Measurements from ENCODE around the gene DNAJB5. TPM values are rescaled to one million over a fixed set of nuclear protein-coding genes. Genes with fewer than 3 reads are reported as not detected.

Gene DNAJB5
- total and polyA plus RNA-seq, 7 donors = 0.92 to 58.7 (median 27.8) TPM

DNA sequence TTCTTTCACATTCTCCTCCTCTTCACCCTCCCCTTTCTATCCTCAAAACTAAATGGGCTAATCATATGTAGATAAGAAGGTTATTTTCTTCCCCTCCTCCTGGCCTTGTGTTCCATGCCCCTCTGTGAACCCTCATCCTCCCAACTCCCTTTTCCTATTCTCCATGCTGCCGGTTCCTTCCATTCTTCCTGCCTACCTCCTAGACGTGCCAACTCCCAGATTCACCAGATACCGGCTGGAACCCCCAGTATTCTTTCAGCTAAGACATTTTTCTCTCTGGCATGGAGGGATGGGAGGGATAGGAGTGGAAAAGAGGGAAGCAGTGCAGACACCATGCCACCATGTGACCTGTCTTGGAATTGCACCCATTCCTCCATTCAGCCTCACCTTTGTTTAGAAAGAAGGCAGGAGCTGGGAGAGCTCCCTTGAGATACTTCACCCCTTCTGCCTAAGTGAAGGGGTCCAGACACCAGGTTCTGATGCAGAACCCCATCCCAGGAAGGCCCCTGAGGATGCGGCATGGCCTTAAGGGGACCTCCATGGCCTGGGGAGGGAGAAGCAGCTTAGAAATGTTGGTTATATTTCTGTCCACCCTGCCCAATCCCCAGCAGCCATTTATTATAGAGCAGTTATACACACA, 4.8 kb downstream of the DNAJB5 start:
- no peaks in the 10 kb centered on the region for H3K9me3 ChIP-seq
- DNase-seq = no peak
- intact Hi-C loops (cut with DNase I) = loop anchor here (5.0 to 10.0 kb wide), 5 partner anchors 118 to 1260 kb away; partner anchors contain the start of genes CCDC107, GNE, IL11RA and RMRP
- H3K4me1 ChIP-seq = peaks cover 0 to 77% (median 72%) of the 10 kb centered on the region in 4 donors
- peak overlapping the region in 2 of 4 donors; percentile 5 to 18 for H3K4me3 ChIP-seq
- 23 to 59% methylated on average over 4 of the region's 4 CpGs for WGBS, 2 donors
- no peaks in the 10 kb centered on the region for H3K27me3 ChIP-seq
- TF ChIP-seq POLR2AphosphoS5 (IDR thresholded peaks at IDR 0.05) (no peak), EP300 (IDR thresholded peaks at IDR 0.05) (no peak), POLR2A (IDR thresholded peaks at IDR 0.05) (no peak)
- TF ChIP-seq, protein P1, sequence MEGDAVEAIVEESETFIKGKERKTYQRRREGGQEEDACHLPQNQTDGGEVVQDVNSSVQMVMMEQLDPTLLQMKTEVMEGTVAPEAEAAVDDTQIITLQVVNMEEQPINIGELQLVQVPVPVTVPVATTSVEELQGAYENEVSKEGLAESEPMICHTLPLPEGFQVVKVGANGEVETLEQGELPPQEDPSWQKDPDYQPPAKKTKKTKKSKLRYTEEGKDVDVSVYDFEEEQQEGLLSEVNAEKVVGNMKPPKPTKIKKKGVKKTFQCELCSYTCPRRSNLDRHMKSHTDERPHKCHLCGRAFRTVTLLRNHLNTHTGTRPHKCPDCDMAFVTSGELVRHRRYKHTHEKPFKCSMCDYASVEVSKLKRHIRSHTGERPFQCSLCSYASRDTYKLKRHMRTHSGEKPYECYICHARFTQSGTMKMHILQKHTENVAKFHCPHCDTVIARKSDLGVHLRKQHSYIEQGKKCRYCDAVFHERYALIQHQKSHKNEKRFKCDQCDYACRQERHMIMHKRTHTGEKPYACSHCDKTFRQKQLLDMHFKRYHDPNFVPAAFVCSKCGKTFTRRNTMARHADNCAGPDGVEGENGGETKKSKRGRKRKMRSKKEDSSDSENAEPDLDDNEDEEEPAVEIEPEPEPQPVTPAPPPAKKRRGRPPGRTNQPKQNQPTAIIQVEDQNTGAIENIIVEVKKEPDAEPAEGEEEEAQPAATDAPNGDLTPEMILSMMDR (IDR thresholded peaks at IDR 0.05) = peak; percentile 48 to 66 (median 60)
- peaks cover 10 to 23% (median 16%) of the 10 kb centered on the region in 4 donors for H3K36me3 ChIP-seq
- peak overlapping the region in 3 of 4 donors; percentile 95 to 100 (median 98) for H3K27ac ChIP-seq

GRCh38 chr9:34994900-34995669, 5.5 kb downstream of the DNAJB5 start:
- H3K36me3 ChIP-seq = peaks cover 10 to 23% (median 16%) of the 10 kb centered on the region in 4 donors
- no peak for DNase-seq
- no peak overlapping the region for H3K4me3 ChIP-seq
- WGBS, 2 donors = 71 to 77% methylated on average over 7 of the region's 7 CpGs
- H3K27me3 ChIP-seq = no peaks in the 10 kb centered on the region
- intact Hi-C loops (cut with DNase I) = loop anchor here (5.0 to 10.0 kb wide), 5 partner anchors 117 to 1260 kb away; partner anchors contain the start of genes CCDC107, GNE, IL11RA and RMRP
- peak overlapping the region in 3 of 4 donors; percentile 95 to 100 (median 98) for H3K27ac ChIP-seq
- H3K9me3 ChIP-seq = no peaks in the 10 kb centered on the region
- TF ChIP-seq POLR2A (IDR thresholded peaks at IDR 0.05) = no peak
- peak in 2 of 4 donors; percentile 10 to 38 for TF ChIP-seq EP300 (IDR thresholded peaks at IDR 0.05)
- TF ChIP-seq POLR2AphosphoS5 (IDR thresholded peaks at IDR 0.05) = peak in 3 of 4 donors; percentile 50 to 61 (median 54)
- H3K4me1 ChIP-seq = peaks cover 0 to 77% (median 72%) of the 10 kb centered on the region in 4 donors

GRCh38 chr9:34995670-34996060, 6.1 kb downstream of the DNAJB5 start:
- peaks cover 10 to 26% (median 18%) of the 10 kb centered on the region in 4 donors for H3K36me3 ChIP-seq
- no peaks in the 10 kb centered on the region for H3K27me3 ChIP-seq
- H3K9me3 ChIP-seq = no peaks in the 10 kb centered on the region
- no peak overlapping the region for H3K4me3 ChIP-seq
- H3K27ac ChIP-seq = peak overlapping the region in 3 of 4 donors; percentile 95 to 100 (median 98)
- TF ChIP-seq POLR2A (IDR thresholded peaks at IDR 0.05) (no peak), POLR2AphosphoS5 (IDR thresholded peaks at IDR 0.05) (no peak), EP300 (IDR thresholded peaks at IDR 0.05) (no peak)
- TF ChIP-seq, protein P1 (IDR thresholded peaks at IDR 0.05) = no peak
- intact Hi-C loops (cut with DNase I) = loop anchor here (10.0 kb wide), 3 partner anchors 489 to 1259 kb away; partner anchors contain the start of genes CCDC107, GNE, RMRP and SIT1
- DNase-seq = no peak
- peaks cover 0 to 72% (median 66%) of the 10 kb centered on the region in 4 donors for H3K4me1 ChIP-seq
- 62 to 72% methylated on average over 3 of the region's 3 CpGs for WGBS, 2 donors

- TF ChIP-seq POLR2A (IDR thresholded peaks at IDR 0.05) (no peak), POLR2AphosphoS5 (IDR thresholded peaks at IDR 0.05) (peak in 1 of 4 donors; percentile 16)
- TF ChIP-seq, protein P1 (IDR thresholded peaks at IDR 0.05) = no peak
- Histone ChIP-seq H3K9me3 (no peaks in the 10 kb centered on the region), H3K4me3 (no peak overlapping the region), H3K36me3 (peaks cover 10 to 26% (median 18%) of the 10 kb centered on the region in 4 donors), H3K27ac (peak overlapping the region in 3 of 4 donors; percentile 95 to 100 (median 98)), H3K4me1 (peaks cover 0 to 65% (median 59%) of the 10 kb centered on the region in 4 donors), H3K27me3 (no peaks in the 10 kb centered on the region)
- intact Hi-C loops (cut with DNase I) = loop anchor here (10.0 kb wide), 3 partner anchors 488 to 1258 kb away; partner anchors contain the start of genes CCDC107, GNE, RMRP and SIT1
- DNase-seq = no peak
- WGBS, 2 donors = 97% methylated on average over 26 of the region's 26 CpGs
Observed at GRCh38 chr9:34996181-34996904, 6.8 kb downstream of the DNAJB5 start.
